Measurements from ENCODE around the gene MED23. TPM values are rescaled to one million over a fixed set of nuclear protein-coding genes. Genes with fewer than 3 reads are reported as not detected.

The MED23 gene
- total RNA-seq, 4 donors from 2014 or later = 19.4 to 54.9 (median 35.2) TPM

- Histone ChIP-seq H3K27ac (no peak overlapping the region), H3K4me1 (no peaks in the 10 kb centered on the region), H3K9me3 (no peaks in the 10 kb centered on the region), H3K36me3 (no peaks in the 10 kb centered on the region), H3K4me3 (no peak overlapping the region), H3K27me3 (no peaks in the 10 kb centered on the region)
- WGBS = 97% methylated on average over 3 of the region's 3 CpGs
- TF ChIP-seq POLR2A (IDR thresholded peaks at IDR 0.05) = no peak
- TF ChIP-seq POLR2AphosphoS5 (IDR thresholded peaks at IDR 0.05) = no peak
- TF ChIP-seq, protein P1, sequence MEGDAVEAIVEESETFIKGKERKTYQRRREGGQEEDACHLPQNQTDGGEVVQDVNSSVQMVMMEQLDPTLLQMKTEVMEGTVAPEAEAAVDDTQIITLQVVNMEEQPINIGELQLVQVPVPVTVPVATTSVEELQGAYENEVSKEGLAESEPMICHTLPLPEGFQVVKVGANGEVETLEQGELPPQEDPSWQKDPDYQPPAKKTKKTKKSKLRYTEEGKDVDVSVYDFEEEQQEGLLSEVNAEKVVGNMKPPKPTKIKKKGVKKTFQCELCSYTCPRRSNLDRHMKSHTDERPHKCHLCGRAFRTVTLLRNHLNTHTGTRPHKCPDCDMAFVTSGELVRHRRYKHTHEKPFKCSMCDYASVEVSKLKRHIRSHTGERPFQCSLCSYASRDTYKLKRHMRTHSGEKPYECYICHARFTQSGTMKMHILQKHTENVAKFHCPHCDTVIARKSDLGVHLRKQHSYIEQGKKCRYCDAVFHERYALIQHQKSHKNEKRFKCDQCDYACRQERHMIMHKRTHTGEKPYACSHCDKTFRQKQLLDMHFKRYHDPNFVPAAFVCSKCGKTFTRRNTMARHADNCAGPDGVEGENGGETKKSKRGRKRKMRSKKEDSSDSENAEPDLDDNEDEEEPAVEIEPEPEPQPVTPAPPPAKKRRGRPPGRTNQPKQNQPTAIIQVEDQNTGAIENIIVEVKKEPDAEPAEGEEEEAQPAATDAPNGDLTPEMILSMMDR (IDR thresholded peaks at IDR 0.05) = no peak
- no peak for TF ChIP-seq EP300 (IDR thresholded peaks at IDR 0.05)
- no peak for DNase-seq (ENCODE audit: low spot score in 2 of 2)
These were observed 26.3 kb upstream of the MED23 start for GRCh38 chr6:131654326-131654725.

DNA sequence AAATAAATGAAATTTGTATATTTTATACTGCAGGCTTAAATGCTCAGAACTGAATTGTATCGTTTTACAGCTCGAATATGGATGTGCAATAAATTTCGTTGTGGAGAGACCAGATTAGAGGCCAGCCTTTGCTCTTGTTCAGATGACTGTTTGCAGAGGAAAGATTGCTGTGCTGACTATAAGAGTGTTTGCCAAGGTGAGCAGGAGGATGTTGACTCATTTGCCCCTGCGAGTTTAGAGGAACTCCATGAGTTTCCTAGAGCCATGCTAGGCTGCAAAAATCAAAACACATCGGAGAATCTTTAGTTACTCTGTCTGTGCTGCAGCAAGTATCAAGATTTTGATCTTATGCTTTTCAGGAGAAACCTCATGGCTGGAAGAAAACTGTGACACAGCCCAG, 24.4 kb upstream of the MED23 start:
- DNase-seq (ENCODE audit: low spot score in 2 of 2) = no peak
- H3K4me3 ChIP-seq = no peak overlapping the region
- 69% methylated on average over 5 of the region's 5 CpGs for WGBS
- H3K4me1 ChIP-seq = no peaks in the 10 kb centered on the region
- no peaks in the 10 kb centered on the region for H3K27me3 ChIP-seq
- H3K9me3 ChIP-seq = no peaks in the 10 kb centered on the region
- TF ChIP-seq POLR2A (IDR thresholded peaks at IDR 0.05) (no peak), EP300 (IDR thresholded peaks at IDR 0.05) (no peak), POLR2AphosphoS5 (IDR thresholded peaks at IDR 0.05) (no peak)
- TF ChIP-seq, protein P1 (IDR thresholded peaks at IDR 0.05) = no peak
- H3K27ac ChIP-seq = no peak overlapping the region
- H3K36me3 ChIP-seq = no peaks in the 10 kb centered on the region

GRCh38 chr6:131651782-131652181, 23.7 kb upstream of the MED23 start:
- TF ChIP-seq EP300 (IDR thresholded peaks at IDR 0.05) (no peak), POLR2A (IDR thresholded peaks at IDR 0.05) (no peak), POLR2AphosphoS5 (IDR thresholded peaks at IDR 0.05) (no peak)

DNA sequence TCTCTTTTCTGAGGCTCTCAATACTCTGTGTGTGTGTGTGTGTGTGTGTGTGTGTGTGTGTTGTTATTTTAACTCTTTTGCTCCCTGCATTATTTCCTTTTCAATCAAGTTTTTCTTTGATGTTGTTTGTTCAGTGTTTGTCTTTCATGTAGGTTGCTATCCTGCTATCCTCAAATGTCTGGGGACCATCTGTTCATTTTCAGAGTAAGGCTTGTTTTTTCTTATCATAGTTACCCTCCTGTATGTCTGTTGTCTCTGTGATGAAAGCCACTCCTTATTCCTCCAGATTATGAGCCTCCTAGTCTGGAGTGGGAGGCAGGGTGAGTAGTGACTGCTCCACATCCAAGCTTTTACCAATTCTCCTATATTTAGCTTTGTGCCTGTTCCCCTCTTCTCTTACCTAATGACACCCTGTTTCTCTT, 18.2 kb upstream of the MED23 start:
- no peak for DNase-seq (ENCODE audit: low spot score in 2 of 2)
- Histone ChIP-seq H3K4me3 (no peak overlapping the region), H3K27me3 (no peaks in the 10 kb centered on the region), H3K9me3 (no peaks in the 10 kb centered on the region), H3K27ac (no peak overlapping the region), H3K4me1 (peaks cover 9% of the 10 kb centered on the region), H3K36me3 (no peaks in the 10 kb centered on the region)
- TF ChIP-seq EP300 (IDR thresholded peaks at IDR 0.05) = no peak
- no peak for TF ChIP-seq POLR2A (IDR thresholded peaks at IDR 0.05)
- TF ChIP-seq, protein P1 (IDR thresholded peaks at IDR 0.05) = no peak
- no peak for TF ChIP-seq POLR2AphosphoS5 (IDR thresholded peaks at IDR 0.05)

More at GRCh38 chr6:131651782-131652181, 23.7 kb upstream of the MED23 start:
- Histone ChIP-seq H3K36me3 (no peaks in the 10 kb centered on the region), H3K27me3 (no peaks in the 10 kb centered on the region), H3K4me1 (no peaks in the 10 kb centered on the region), H3K4me3 (no peak overlapping the region), H3K27ac (no peak overlapping the region), H3K9me3 (no peaks in the 10 kb centered on the region)
- DNase-seq (ENCODE audit: low spot score in 2 of 2) = no peak

DNA sequence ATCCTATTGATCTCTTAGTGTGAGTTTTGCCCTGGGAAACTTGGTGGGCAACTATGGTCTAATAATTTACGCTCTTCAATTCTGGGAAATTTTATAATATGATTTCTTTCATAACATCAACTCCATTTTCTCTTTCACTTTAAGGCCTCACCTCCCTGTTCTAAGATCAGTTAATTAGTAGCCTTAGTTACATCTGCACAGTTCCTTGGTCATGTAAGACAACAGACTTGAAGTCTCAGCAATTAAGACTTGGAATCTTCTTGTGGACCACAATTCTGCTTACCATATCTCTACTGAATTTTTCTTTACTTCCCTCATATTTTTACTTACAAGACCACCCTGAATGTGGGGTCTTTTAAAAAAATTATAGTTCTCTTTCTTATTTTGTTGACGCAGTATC, 17.8 kb upstream of the MED23 start:
- TF ChIP-seq EP300 (IDR thresholded peaks at IDR 0.05) (no peak), POLR2A (IDR thresholded peaks at IDR 0.05) (no peak), POLR2AphosphoS5 (IDR thresholded peaks at IDR 0.05) (no peak)
- TF ChIP-seq, protein P1 (IDR thresholded peaks at IDR 0.05) = no peak
- no peak overlapping the region for H3K4me3 ChIP-seq
- no peaks in the 10 kb centered on the region for H3K27me3 ChIP-seq
- no peak for DNase-seq (ENCODE audit: low spot score in 2 of 2)
- peaks cover 9% of the 10 kb centered on the region for H3K4me1 ChIP-seq
- H3K9me3 ChIP-seq = no peaks in the 10 kb centered on the region
- no peaks in the 10 kb centered on the region for H3K36me3 ChIP-seq
- H3K27ac ChIP-seq = no peak overlapping the region
- WGBS = 92% methylated on average over 2 of the region's 2 CpGs

- TF ChIP-seq EP300 (IDR thresholded peaks at IDR 0.05) = no peak
- TF ChIP-seq, protein P1 (IDR thresholded peaks at IDR 0.05) = no peak
- TF ChIP-seq POLR2AphosphoS5 (IDR thresholded peaks at IDR 0.05) = no peak
- Histone ChIP-seq H3K27ac (no peak overlapping the region), H3K4me1 (peaks cover 9% of the 10 kb centered on the region), H3K36me3 (no peaks in the 10 kb centered on the region), H3K4me3 (no peak overlapping the region), H3K9me3 (no peaks in the 10 kb centered on the region), H3K27me3 (no peaks in the 10 kb centered on the region)
- no peak for DNase-seq (ENCODE audit: low spot score in 2 of 2)
- WGBS = 91% methylated on average over 1 of the region's 1 CpG
These were observed 16.9 kb upstream of the MED23 start for GRCh38 chr6:131644921-131645320.

Data from suprapubic skin (tissue), 4 donors.